Endodermal cell (in vitro differentiated cells): ENCODE measurements around the gene SMIM10. TPM values are rescaled to one million over a fixed set of nuclear protein-coding genes. Genes with fewer than 3 reads are reported as not detected.

Source experiments
- DNase-seq: peaks from one replicate; pipeline ENCODE4 v3.0.0-alpha.2; 2017
- H3K27ac ChIP-seq: 2 replicates; pipeline ENCODE4 v1.5.1; 2013; ENCODE audit warnings: mild to moderate bottlenecking, low read depth, low read length, moderate library complexity
- H3K27me3 ChIP-seq: 2 replicates; pipeline ENCODE4 v1.6.1; 2013; ENCODE audit warnings: mild to moderate bottlenecking, low read length, moderate library complexity; ENCODE audit not compliant: insufficient read depth, control insufficient read depth, poor library complexity, severe bottlenecking
- H3K36me3 ChIP-seq: 2 replicates; pipeline ENCODE4 v1.7.0; 2013; ENCODE audit warnings: mild to moderate bottlenecking, low read length, moderate library complexity; ENCODE audit not compliant: control insufficient read depth, insufficient read depth
- H3K4me1 ChIP-seq: one replicate; pipeline ENCODE4 v1.7.0; 2013; ENCODE audit warnings: low read length; ENCODE audit not compliant: control insufficient read depth, insufficient read depth
- H3K4me3 ChIP-seq: 2 replicates; pipeline ENCODE4 v1.5.1; 2013; ENCODE audit warnings: mild to moderate bottlenecking, low read length, moderate library complexity
- H3K9ac ChIP-seq: 2 replicates; pipeline ENCODE4 v1.6.1; 2013; ENCODE audit warnings: mild to moderate bottlenecking, low read length, moderate library complexity; ENCODE audit not compliant: poor library complexity, severe bottlenecking; ENCODE audit errors: extremely low read depth
- H3K9me3 ChIP-seq: 2 replicates; pipeline ENCODE4 v1.6.1; 2013; ENCODE audit warnings: mild to moderate bottlenecking, low read length, moderate library complexity; ENCODE audit not compliant: control insufficient read depth
- H3K27ac Mint-ChIP-seq: 2 replicates; pipeline ENCODE4 v1.8.0; 2020; ENCODE audit warnings: mixed read lengths
- H3K27me3 Mint-ChIP-seq: 2 replicates; pipeline ENCODE4 v1.8.0; 2021; ENCODE audit warnings: mild to moderate bottlenecking, mixed read lengths; ENCODE audit not compliant: insufficient read depth
- H3K36me3 Mint-ChIP-seq: 2 replicates; pipeline ENCODE4 v1.8.0; 2020; ENCODE audit warnings: low read depth, mixed read lengths
- H3K4me1 Mint-ChIP-seq: 2 replicates; pipeline ENCODE4 v1.8.0; 2020; ENCODE audit warnings: mixed read lengths
- H3K4me3 Mint-ChIP-seq: 2 replicates; pipeline ENCODE4 v1.8.0; 2020; ENCODE audit warnings: mild to moderate bottlenecking, moderate library complexity, mixed read lengths
- H3K9me3 Mint-ChIP-seq: 2 replicates; pipeline ENCODE4 v1.8.0; 2020; ENCODE audit warnings: mild to moderate bottlenecking, mixed read lengths
- WGBS, 2 experiments: methylation state at CpG; one replicate each; pipeline versions ENCODE4 v1.1.5 to v1.1.7; 2013; ENCODE audit warnings: missing lambda C conversion rate in 2 of 2, mixed read lengths in 1 of 2; ENCODE audit not compliant: insufficient coverage in 1 of 2, insufficient read length in 1 of 2; 5-methylcytosine and 5-hydroxymethylcytosine counted together
- total RNA-seq, 2 donors: library from RNA; stranded (reverse); fragmentation: NEBNext Ultra II Directional in 1 of 2; extraction: Animal tissue kit (Norgen Biotek cat#: 25700) in 1 of 2; gene quantifications; 2 replicates in 1 of 2; 3 replicates in 1 of 2; pipeline ENCODE4 v1.2.1, GENCODE V29; 2021
- TF ChIP-seq, protein P1 (sequence below): fragments of 200-600 bp; sonication (generic); conservative IDR thresholded peaks from 2 replicates; pipeline ENCODE4 v1.5.0; 2021; ENCODE audit warnings: antibody characterized with exemption, mild to moderate bottlenecking

SMIM10 gene
- total RNA-seq, 2 donors from 2014 or later: 1.2 to 2.7 TPM

DNA sequence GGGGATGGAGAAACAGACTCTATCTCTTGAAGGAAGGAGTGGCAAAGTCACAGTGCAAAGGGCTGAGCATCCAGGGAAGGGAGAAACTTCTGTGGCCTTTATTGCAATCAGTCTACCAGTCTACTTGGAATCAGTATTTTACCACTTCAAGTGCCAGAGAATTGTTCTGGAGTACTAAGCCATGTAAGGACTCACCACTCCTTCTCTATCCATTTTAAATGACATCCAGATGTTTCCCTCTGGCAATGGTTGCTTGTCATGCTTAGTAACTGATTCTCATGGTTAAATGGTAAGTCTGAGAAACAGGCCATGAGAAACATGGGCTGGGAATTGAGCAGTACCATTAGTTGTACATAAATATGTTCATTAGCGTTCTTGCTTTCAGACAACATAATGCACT is 21.1 kb upstream of the SMIM10 start:
- TF ChIP-seq, protein P1, sequence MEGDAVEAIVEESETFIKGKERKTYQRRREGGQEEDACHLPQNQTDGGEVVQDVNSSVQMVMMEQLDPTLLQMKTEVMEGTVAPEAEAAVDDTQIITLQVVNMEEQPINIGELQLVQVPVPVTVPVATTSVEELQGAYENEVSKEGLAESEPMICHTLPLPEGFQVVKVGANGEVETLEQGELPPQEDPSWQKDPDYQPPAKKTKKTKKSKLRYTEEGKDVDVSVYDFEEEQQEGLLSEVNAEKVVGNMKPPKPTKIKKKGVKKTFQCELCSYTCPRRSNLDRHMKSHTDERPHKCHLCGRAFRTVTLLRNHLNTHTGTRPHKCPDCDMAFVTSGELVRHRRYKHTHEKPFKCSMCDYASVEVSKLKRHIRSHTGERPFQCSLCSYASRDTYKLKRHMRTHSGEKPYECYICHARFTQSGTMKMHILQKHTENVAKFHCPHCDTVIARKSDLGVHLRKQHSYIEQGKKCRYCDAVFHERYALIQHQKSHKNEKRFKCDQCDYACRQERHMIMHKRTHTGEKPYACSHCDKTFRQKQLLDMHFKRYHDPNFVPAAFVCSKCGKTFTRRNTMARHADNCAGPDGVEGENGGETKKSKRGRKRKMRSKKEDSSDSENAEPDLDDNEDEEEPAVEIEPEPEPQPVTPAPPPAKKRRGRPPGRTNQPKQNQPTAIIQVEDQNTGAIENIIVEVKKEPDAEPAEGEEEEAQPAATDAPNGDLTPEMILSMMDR: no peak
- peaks cover 2% of the 10 kb centered on the region for H3K27me3 Mint-ChIP-seq

GRCh38 chrX:134971926-134972325 is 18.9 kb upstream of the SMIM10 start:
- H3K4me1 ChIP-seq: no peaks in the 10 kb centered on the region
- peaks cover 53% of the 10 kb centered on the region for H3K9me3 Mint-ChIP-seq
- TF ChIP-seq, protein P1: no peak
- no peak overlapping the region for H3K9ac ChIP-seq
- 59% methylated on average over 3 of the region's 3 CpGs; no CpG with 5 or more reads in 1 of the 2 experiments for WGBS, 2 experiments
- no peak overlapping the region for H3K27ac ChIP-seq
- no peaks in the 10 kb centered on the region for H3K36me3 Mint-ChIP-seq
- peaks cover 2% of the 10 kb centered on the region for H3K27me3 Mint-ChIP-seq
- no peaks in the 10 kb centered on the region for H3K9me3 ChIP-seq
- no peak for DNase-seq
- no peak overlapping the region for H3K27ac Mint-ChIP-seq
- H3K27me3 ChIP-seq: no peaks in the 10 kb centered on the region
- no peaks in the 10 kb centered on the region for H3K36me3 ChIP-seq
- no peak overlapping the region for H3K4me3 ChIP-seq
- peaks cover 4% of the 10 kb centered on the region for H3K4me1 Mint-ChIP-seq
- no peak overlapping the region for H3K4me3 Mint-ChIP-seq

More for the DNA sequence above, 21.1 kb upstream of the SMIM10 start:
- no peak overlapping the region for H3K4me3 Mint-ChIP-seq
- no CpG with 5 or more reads among the region's 1 CpG for WGBS, 2 experiments
- no peaks in the 10 kb centered on the region for H3K27me3 ChIP-seq
- H3K27ac ChIP-seq: no peak overlapping the region
- no peaks in the 10 kb centered on the region for H3K36me3 ChIP-seq
- no peak overlapping the region for H3K4me3 ChIP-seq
- no peaks in the 10 kb centered on the region for H3K9me3 ChIP-seq
- H3K4me1 Mint-ChIP-seq: peaks cover 4% of the 10 kb centered on the region
- H3K9ac ChIP-seq: no peak overlapping the region
- no peaks in the 10 kb centered on the region for H3K36me3 Mint-ChIP-seq
- H3K9me3 Mint-ChIP-seq: peaks cover 48% of the 10 kb centered on the region
- no peak for DNase-seq
- H3K4me1 ChIP-seq: no peaks in the 10 kb centered on the region
- no peak overlapping the region for H3K27ac Mint-ChIP-seq

DNA sequence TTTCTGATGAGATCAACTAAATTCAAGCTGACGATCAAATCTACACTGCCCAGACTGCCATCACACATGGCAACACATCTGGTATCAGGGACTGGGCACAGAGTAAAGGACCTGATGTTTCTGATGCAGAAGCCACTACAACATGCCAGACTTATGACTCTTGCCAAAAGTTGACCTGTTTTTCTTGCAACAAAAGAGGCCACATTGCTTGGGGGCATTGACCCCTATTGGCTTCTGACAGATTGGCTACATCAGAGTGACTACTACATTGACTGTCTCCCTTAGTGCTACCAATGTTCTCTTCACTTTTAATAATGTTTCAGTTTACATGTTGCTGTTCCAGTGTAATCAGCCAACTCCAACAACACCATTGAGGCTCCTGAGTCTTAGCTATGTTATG is 15.3 kb upstream of the SMIM10 start:
- Mint-ChIP-seq H3K27ac (no peak overlapping the region), H3K27me3 (peaks cover 2% of the 10 kb centered on the region), H3K4me3 (no peak overlapping the region), H3K36me3 (no peaks in the 10 kb centered on the region), H3K4me1 (no peaks in the 10 kb centered on the region), H3K9me3 (peaks cover 59% of the 10 kb centered on the region)
- Histone ChIP-seq H3K27ac (no peak overlapping the region), H3K4me3 (no peak overlapping the region), H3K36me3 (no peaks in the 10 kb centered on the region), H3K9me3 (no peaks in the 10 kb centered on the region), H3K4me1 (no peaks in the 10 kb centered on the region), H3K27me3 (no peaks in the 10 kb centered on the region), H3K9ac (no peak overlapping the region)
- TF ChIP-seq, protein P1: no peak
- no peak for DNase-seq
- WGBS, 2 experiments: 95% methylated on average over 1 of the region's 1 CpG; no CpG with 5 or more reads in 1 of the 2 experiments
